Activated CD8-positive, alpha-beta T cell treated with anti-CD3 and anti-CD28 coated beads for 36 hours (primary cell): ENCODE results near the gene CMTM5. TPM values are rescaled to one million over a fixed set of nuclear protein-coding genes. Genes with fewer than 3 reads are reported as not detected.

Experiments
- ATAC-seq: fragments of 200-7000 bp; cut with Tn5 transposase; one replicate; pipeline ENCODE4 v1.10.0; 2021; ENCODE audit warnings: mild to moderate bottlenecking, moderate library complexity
- CTCF ChIA-PET: fragments of 350-600 bp; sonication (Branson Sonifier 250); formaldehyde crosslinking; loops from one replicate; lab custom pipeline; 2021; ENCODE audit warnings: antibody characterized with exemption; lab: Charles Lee
- POLR2A ChIA-PET: fragments of 350-600 bp; sonication (Branson Sonifier 250); formaldehyde crosslinking; loops from one replicate; lab custom pipeline; 2021; ENCODE audit warnings: antibody characterized with exemption; lab: Charles Lee
- DNase-seq: peaks from one replicate; pipeline ENCODE4 v3.0.0-alpha.2; 2020
- H3K27ac Mint-ChIP-seq: one replicate; pipeline ENCODE4 v1.8.0; 2021; ENCODE audit warnings: mild to moderate bottlenecking, mixed read lengths
- H3K27me3 Mint-ChIP-seq: one replicate; pipeline ENCODE4 v1.8.0; 2021; ENCODE audit warnings: mixed read lengths
- H3K36me3 Mint-ChIP-seq: one replicate; pipeline ENCODE4 v1.8.0; 2021; ENCODE audit warnings: low read depth, mixed read lengths
- H3K4me1 Mint-ChIP-seq: one replicate; pipeline ENCODE4 v1.8.0; 2021; ENCODE audit warnings: low read depth, mixed read lengths
- H3K4me3 Mint-ChIP-seq: one replicate; pipeline ENCODE4 v1.8.0; 2021; ENCODE audit warnings: mild to moderate bottlenecking, moderate library complexity, mixed read lengths
- H3K9me3 Mint-ChIP-seq: one replicate; pipeline ENCODE4 v1.8.0; 2021; ENCODE audit warnings: mixed read lengths
- intact Hi-C: fragments of 100-400 bp; cut with micrococcal nuclease; formaldehyde crosslinking; loops from one replicate; pipeline ENCODE4 v1.10.0; 2022
- total RNA-seq, 2 experiments: library from RNA; stranded (reverse); gene quantifications; one replicate each; pipeline ENCODE4 v1.2.3, GENCODE V29; 2021
- TF ChIP-seq, protein P1 (sequence below): fragments of 200-600 bp; IDR thresholded peaks from one replicate; pipeline ENCODE4 v1.8.0; 2022; ENCODE audit warnings: antibody characterized with exemption, mild to moderate bottlenecking

The CMTM5 gene
- total RNA-seq, 2 experiments from 2014 or later: not detected

DNA sequence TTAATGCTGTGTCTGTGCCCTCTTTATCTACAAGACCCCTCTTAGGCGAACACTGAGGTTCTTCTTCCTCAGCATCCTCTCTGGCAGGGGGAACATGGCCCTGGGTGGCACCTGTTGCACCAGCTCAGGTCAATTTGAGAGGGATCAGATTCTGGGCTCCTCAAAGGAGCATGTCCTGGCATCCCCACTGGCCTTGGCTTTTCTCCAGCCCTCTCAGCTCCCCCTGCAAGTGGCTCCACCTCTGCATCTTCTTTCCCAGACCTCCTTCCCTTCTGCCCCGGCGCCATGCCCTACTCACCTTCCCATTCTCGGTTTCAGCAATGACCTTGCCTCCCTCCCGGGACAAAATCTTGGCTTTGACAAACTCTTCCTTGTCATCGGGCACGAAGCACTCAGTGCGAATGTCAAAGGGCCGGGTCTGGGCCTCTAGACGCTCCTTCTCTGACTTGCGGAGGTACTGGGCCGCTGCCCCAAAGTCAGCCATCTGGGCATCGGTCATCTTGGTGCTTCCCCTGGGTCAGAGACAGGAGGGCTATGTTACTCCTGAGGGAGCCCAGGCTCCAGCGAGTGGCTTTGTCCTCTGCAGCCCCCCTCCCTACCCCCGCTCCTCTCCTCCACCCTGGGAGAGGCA lies 30.0 kb downstream of the CMTM5 start:
- ATAC-seq (no peak), DNase-seq (no peak)
- Mint-ChIP-seq H3K36me3 (no peaks in the 10 kb centered on the region), H3K27me3 (no peaks in the 10 kb centered on the region), H3K27ac (no peak overlapping the region), H3K4me1 (no peaks in the 10 kb centered on the region), H3K4me3 (no peak overlapping the region), H3K9me3 (no peaks in the 10 kb centered on the region)
- CTCF ChIA-PET: no interaction called here
- POLR2A ChIA-PET: no interaction called here
- intact Hi-C loops: no loop called here
- TF ChIP-seq, protein P1, sequence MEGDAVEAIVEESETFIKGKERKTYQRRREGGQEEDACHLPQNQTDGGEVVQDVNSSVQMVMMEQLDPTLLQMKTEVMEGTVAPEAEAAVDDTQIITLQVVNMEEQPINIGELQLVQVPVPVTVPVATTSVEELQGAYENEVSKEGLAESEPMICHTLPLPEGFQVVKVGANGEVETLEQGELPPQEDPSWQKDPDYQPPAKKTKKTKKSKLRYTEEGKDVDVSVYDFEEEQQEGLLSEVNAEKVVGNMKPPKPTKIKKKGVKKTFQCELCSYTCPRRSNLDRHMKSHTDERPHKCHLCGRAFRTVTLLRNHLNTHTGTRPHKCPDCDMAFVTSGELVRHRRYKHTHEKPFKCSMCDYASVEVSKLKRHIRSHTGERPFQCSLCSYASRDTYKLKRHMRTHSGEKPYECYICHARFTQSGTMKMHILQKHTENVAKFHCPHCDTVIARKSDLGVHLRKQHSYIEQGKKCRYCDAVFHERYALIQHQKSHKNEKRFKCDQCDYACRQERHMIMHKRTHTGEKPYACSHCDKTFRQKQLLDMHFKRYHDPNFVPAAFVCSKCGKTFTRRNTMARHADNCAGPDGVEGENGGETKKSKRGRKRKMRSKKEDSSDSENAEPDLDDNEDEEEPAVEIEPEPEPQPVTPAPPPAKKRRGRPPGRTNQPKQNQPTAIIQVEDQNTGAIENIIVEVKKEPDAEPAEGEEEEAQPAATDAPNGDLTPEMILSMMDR: no peak

DNA sequence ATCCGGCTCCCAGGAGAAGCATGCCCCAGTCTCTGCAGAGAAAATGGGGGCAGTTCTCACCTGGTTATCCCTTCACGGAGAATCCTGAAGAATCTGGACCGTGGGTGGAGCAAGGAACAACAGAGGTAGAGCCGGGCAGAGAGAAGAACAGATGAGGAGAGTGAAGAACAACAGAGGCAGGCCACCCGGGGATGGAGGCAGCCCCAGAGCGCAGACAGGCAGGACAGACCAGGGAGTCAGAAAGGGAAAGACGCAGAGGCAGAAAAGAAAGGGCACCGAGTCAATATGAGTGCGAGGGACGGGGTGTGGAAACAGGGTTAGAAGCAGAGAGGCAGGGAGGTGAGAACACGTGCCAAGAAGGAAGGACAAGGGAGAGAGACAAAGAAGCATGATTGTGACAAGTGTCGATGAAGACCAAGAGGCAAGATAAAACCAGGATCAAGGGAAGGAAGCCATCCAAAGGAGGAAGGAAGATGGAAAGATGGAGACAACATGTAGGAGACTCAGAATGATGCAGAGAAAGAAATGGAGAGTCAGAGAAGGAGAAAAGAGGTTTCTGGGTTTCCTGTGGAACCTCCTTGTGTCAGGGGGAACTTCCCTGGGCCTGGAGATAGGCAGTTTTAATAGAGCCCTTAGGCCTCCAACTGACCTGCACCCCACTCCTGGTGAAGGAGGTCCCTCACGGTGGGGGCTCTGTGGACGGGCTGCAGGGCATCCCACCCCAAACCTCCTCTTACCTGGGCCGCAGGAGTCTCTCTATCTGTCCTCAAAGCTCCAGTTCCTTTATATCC lies 30.9 kb downstream of the CMTM5 start, which contains the start of gene MYH6:
TSS of gene MYH6 (minus strand) at position 758 of the 791 bp plus-strand sequence. CDS start 1,050 bp downstream, outside the sequence.
- ATAC-seq: no peak

DNA sequence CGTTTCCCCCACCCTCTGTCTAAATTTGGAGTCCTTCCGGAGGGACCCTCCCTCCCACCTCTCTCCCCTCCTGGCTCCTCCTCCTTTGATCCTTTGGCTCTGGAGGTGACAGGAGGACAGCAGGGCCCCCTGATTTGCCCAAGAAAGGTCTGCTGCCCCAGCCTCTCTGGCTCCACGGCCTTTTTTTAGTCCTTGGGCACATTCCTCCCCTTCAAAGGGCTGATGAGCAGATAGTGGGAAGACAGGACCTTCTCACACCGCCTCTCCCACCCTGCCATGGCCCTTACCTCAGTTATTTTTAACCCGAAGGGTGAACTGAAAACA lies 31.4 kb downstream of the CMTM5 start:
- H3K4me3 Mint-ChIP-seq: no peak overlapping the region
- H3K4me1 Mint-ChIP-seq: no peaks in the 10 kb centered on the region
- POLR2A ChIA-PET: no interaction called here

More for the DNA sequence above, 30.9 kb downstream of the CMTM5 start, which contains the start of gene MYH6:
- CTCF ChIA-PET: no interaction called here
- TF ChIP-seq, protein P1: no peak
- Mint-ChIP-seq H3K27me3 (no peaks in the 10 kb centered on the region), H3K27ac (no peak within 1 kb of the TSS), H3K36me3 (no peaks in the 10 kb centered on the region), H3K9me3 (no peaks in the 10 kb centered on the region), H3K4me1 (no peaks in the 10 kb centered on the region), H3K4me3 (no peak within 1 kb of the TSS)
- POLR2A ChIA-PET: no interaction called here
- intact Hi-C loops: no loop called here
- no peak for DNase-seq

DNA sequence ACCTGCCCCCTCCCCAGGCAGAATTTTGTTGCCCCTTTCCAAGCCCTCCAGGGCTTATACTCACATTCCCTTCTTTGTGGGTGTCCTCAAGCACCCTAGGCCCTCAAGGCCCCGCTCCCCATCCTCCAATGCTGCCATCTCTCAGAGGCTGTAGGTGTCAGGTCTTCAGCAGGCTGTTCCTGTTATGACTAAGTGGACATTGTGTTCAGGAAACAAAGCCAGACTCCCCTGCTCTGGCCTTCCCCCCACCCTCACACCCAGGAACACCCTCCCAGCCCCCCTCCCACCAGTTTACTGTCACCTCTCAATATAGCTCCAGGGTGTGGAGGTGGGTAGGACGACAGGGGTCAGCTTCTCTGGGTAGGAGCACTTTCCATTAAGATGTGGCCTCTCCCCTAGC lies 32.6 kb downstream of the CMTM5 start:
- ATAC-seq (no peak), DNase-seq (no peak)
- TF ChIP-seq, protein P1: no peak
- intact Hi-C loops: no loop called here
- Mint-ChIP-seq H3K9me3 (no peaks in the 10 kb centered on the region), H3K4me3 (no peak overlapping the region), H3K27ac (no peak overlapping the region), H3K36me3 (no peaks in the 10 kb centered on the region), H3K4me1 (no peaks in the 10 kb centered on the region), H3K27me3 (no peaks in the 10 kb centered on the region)
- ChIA-PET POLR2A (interaction anchor here (1.8 kb wide), 1 partner anchor 88 kb away, joined by 7 read pairs; the partner anchor contains the start of gene PABPN1), CTCF (no interaction called here)

More for the DNA sequence above, 31.4 kb downstream of the CMTM5 start:
- Mint-ChIP-seq H3K27ac (no peak overlapping the region), H3K9me3 (no peaks in the 10 kb centered on the region), H3K27me3 (no peaks in the 10 kb centered on the region), H3K36me3 (no peaks in the 10 kb centered on the region)
- CTCF ChIA-PET: no interaction called here
- TF ChIP-seq, protein P1: no peak
- intact Hi-C loops: no loop called here
- no peak for ATAC-seq
- no peak for DNase-seq
